NCI-H128 (cell line): ENCODE data around the gene EML3.

Experiments
- DNase-seq: peaks from one replicate; lab custom pipeline; 2025; ENCODE audit not compliant: unreplicated experiment; lab: John Stamatoyannopoulos, UW

The EML3 gene

GRCh38 chr11:62553080-62553838, 59.3 kb downstream of the EML3 start:
- no peak for DNase-seq

- DNase-seq = no peak
These were observed 60.0 kb downstream of the EML3 start for GRCh38 chr11:62552485-62553079.
